ENCODE measurements around the gene DVL3.

GRCh38 chr3:184160456-184160855 lies 5.3 kb downstream of the DVL3 start:
- TF ChIP-seq CTCF (IDR thresholded peaks at IDR 0.05 in 8 of 11, conservative IDR thresholded peaks at IDR 0.05 in 3 of 11) (no peak), POLR2A (IDR thresholded peaks at IDR 0.05) (no peak), POLR2AphosphoS5 (IDR thresholded peaks at IDR 0.05) (no peak)

Data from spleen (tissue), 7 donors.